Measurements from ENCODE around the gene PTGER2. TPM values are rescaled to one million over a fixed set of nuclear protein-coding genes. Genes with fewer than 3 reads are reported as not detected.

Gene PTGER2
- polyA plus RNA-seq, 1 donor from 2014 or later = not detected

- Histone ChIP-seq H3K9ac (ENCODE audit: low read length) (no peak overlapping the region), H3K4me3 (ENCODE audit: low read length) (no peak overlapping the region), H3K4me2 (ENCODE audit: low read length) (no peak overlapping the region)
These were observed 44.1 kb upstream of the PTGER2 start for GRCh38 chr14:52269982-52270381.

GRCh38 chr14:52271538-52271937 is 42.6 kb upstream of the PTGER2 start:
- Histone ChIP-seq H3K4me2 (ENCODE audit: low read length) (no peak overlapping the region), H4K20me1 (ENCODE audit: insufficient read depth) (no peaks in the 10 kb centered on the region), H3K9me3 (ENCODE audit: low read length) (no peaks in the 10 kb centered on the region), H3F3A (ENCODE audit: insufficient read depth, low read length, poor library complexity, severe bottlenecking) (no peaks in the 10 kb centered on the region), H3K27me3 (ENCODE audit: insufficient read depth, low read depth, low read length) (peaks cover 44% of the 10 kb centered on the region), H3K4me3 (ENCODE audit: low read length) (no peak overlapping the region), H3K36me3 (ENCODE audit: insufficient read depth, low read length) (no peaks in the 10 kb centered on the region), H3K9me2 (ENCODE audit: insufficient read depth, low read length) (no peaks in the 10 kb centered on the region), H3K79me2 (replicated peaks; ENCODE audit: insufficient read depth, low read length) (no peaks in the 10 kb centered on the region), H3K9ac (ENCODE audit: low read length) (no peak overlapping the region), H3K27ac (ENCODE audit: low read length) (no peak overlapping the region), H2AFZ (ENCODE audit: low read depth, low read length) (no peak overlapping the region)
- TF ChIP-seq EP300 (conservative IDR thresholded peaks at IDR 0.05; ENCODE audit: poor library complexity, severe bottlenecking) (no peak), TAF1 (IDR thresholded peaks at IDR 0.05; ENCODE audit: low read depth) (no peak), CTCF (IDR thresholded peaks at IDR 0.05; ENCODE audit: poor library complexity, severe bottlenecking) (no peak), RAD21 (conservative IDR thresholded peaks at IDR 0.05) (no peak), POLR2AphosphoS5 (IDR thresholded peaks at IDR 0.05) (no peak), EZH2 (IDR thresholded peaks at IDR 0.05; ENCODE audit: borderline replicate concordance, insufficient read depth, low read length, poor library complexity, severe bottlenecking) (no peak), MXI1 (conservative IDR thresholded peaks at IDR 0.05; ENCODE audit: poor library complexity, severe bottlenecking) (no peak)

More at GRCh38 chr14:52269982-52270381, 44.1 kb upstream of the PTGER2 start:
- Histone ChIP-seq H3F3A (ENCODE audit: insufficient read depth, low read length, poor library complexity, severe bottlenecking) (no peaks in the 10 kb centered on the region), H3K27ac (ENCODE audit: low read length) (no peak overlapping the region), H3K36me3 (ENCODE audit: insufficient read depth, low read length) (no peaks in the 10 kb centered on the region), H3K9me3 (ENCODE audit: low read length) (no peaks in the 10 kb centered on the region), H4K20me1 (ENCODE audit: insufficient read depth) (no peaks in the 10 kb centered on the region), H2AFZ (ENCODE audit: low read depth, low read length) (no peak overlapping the region), H3K9me2 (ENCODE audit: insufficient read depth, low read length) (no peaks in the 10 kb centered on the region), H3K27me3 (ENCODE audit: insufficient read depth, low read depth, low read length) (peaks cover 54% of the 10 kb centered on the region), H3K79me2 (replicated peaks; ENCODE audit: insufficient read depth, low read length) (no peaks in the 10 kb centered on the region)
- TF ChIP-seq EP300 (conservative IDR thresholded peaks at IDR 0.05; ENCODE audit: poor library complexity, severe bottlenecking) = no peak
- TF ChIP-seq EZH2 (IDR thresholded peaks at IDR 0.05; ENCODE audit: borderline replicate concordance, insufficient read depth, low read length, poor library complexity, severe bottlenecking) = no peak
- no peak for TF ChIP-seq CTCF (IDR thresholded peaks at IDR 0.05; ENCODE audit: poor library complexity, severe bottlenecking)
- no peak for TF ChIP-seq SMC3 (conservative IDR thresholded peaks at IDR 0.05; ENCODE audit: poor library complexity)
- no peak for TF ChIP-seq RAD21 (conservative IDR thresholded peaks at IDR 0.05)
- TF ChIP-seq TAF1 (IDR thresholded peaks at IDR 0.05; ENCODE audit: low read depth) = no peak
- TF ChIP-seq MXI1 (conservative IDR thresholded peaks at IDR 0.05; ENCODE audit: poor library complexity, severe bottlenecking) = no peak
- TF ChIP-seq REST (IDR thresholded peaks at IDR 0.05; ENCODE audit: borderline replicate concordance) = no peak
- no peak for TF ChIP-seq POLR2AphosphoS5 (IDR thresholded peaks at IDR 0.05)

Data from neural cell (in vitro differentiated cells).